ENCODE data around the gene CD40LG. TPM values are rescaled to one million over a fixed set of nuclear protein-coding genes. Genes with fewer than 3 reads are reported as not detected.

CD40LG gene
- polyA plus RNA-seq, 1 donor from 2014 or later = not detected

- H3F3A ChIP-seq (ENCODE audit: insufficient read depth, low read length, poor library complexity, severe bottlenecking) = no peaks in the 10 kb centered on the region
- no peaks in the 10 kb centered on the region for H3K36me3 ChIP-seq (ENCODE audit: insufficient read depth, low read length)
Observed at GRCh38 chrX:136659174-136659573, 11.2 kb downstream of the CD40LG start.

GRCh38 chrX:136660896-136661295 lies 12.9 kb downstream of the CD40LG start:
- Histone ChIP-seq H3K27me3 (ENCODE audit: insufficient read depth, low read depth, low read length) (no peaks in the 10 kb centered on the region), H2AFZ (ENCODE audit: low read depth, low read length) (no peak overlapping the region), H3K9ac (ENCODE audit: low read length) (no peak overlapping the region), H3K4me2 (ENCODE audit: low read length) (no peak overlapping the region), H3F3A (ENCODE audit: insufficient read depth, low read length, poor library complexity, severe bottlenecking) (no peaks in the 10 kb centered on the region), H3K27ac (ENCODE audit: low read length) (no peak overlapping the region), H3K79me2 (replicated peaks; ENCODE audit: insufficient read depth, low read length) (no peaks in the 10 kb centered on the region), H3K4me3 (ENCODE audit: low read length) (no peak overlapping the region), H3K9me3 (ENCODE audit: low read length) (no peaks in the 10 kb centered on the region), H4K20me1 (ENCODE audit: insufficient read depth) (no peaks in the 10 kb centered on the region), H3K9me2 (ENCODE audit: insufficient read depth, low read length) (no peaks in the 10 kb centered on the region), H3K36me3 (ENCODE audit: insufficient read depth, low read length) (no peaks in the 10 kb centered on the region)
- TF ChIP-seq REST (IDR thresholded peaks at IDR 0.05; ENCODE audit: borderline replicate concordance) (no peak), TAF1 (IDR thresholded peaks at IDR 0.05; ENCODE audit: low read depth) (no peak), MXI1 (conservative IDR thresholded peaks at IDR 0.05; ENCODE audit: poor library complexity, severe bottlenecking) (no peak), SMC3 (conservative IDR thresholded peaks at IDR 0.05; ENCODE audit: poor library complexity) (no peak), RAD21 (conservative IDR thresholded peaks at IDR 0.05) (no peak), EZH2 (IDR thresholded peaks at IDR 0.05; ENCODE audit: borderline replicate concordance, insufficient read depth, low read length, poor library complexity, severe bottlenecking) (no peak), POLR2AphosphoS5 (IDR thresholded peaks at IDR 0.05) (no peak)

More at GRCh38 chrX:136659174-136659573, 11.2 kb downstream of the CD40LG start:
- Histone ChIP-seq H3K9me2 (ENCODE audit: insufficient read depth, low read length) (no peaks in the 10 kb centered on the region), H3K79me2 (replicated peaks; ENCODE audit: insufficient read depth, low read length) (no peaks in the 10 kb centered on the region), H3K27me3 (ENCODE audit: insufficient read depth, low read depth, low read length) (no peaks in the 10 kb centered on the region), H3K9me3 (ENCODE audit: low read length) (no peaks in the 10 kb centered on the region), H3K4me3 (ENCODE audit: low read length) (no peak overlapping the region), H3K27ac (ENCODE audit: low read length) (no peak overlapping the region), H2AFZ (ENCODE audit: low read depth, low read length) (no peak overlapping the region), H3K9ac (ENCODE audit: low read length) (no peak overlapping the region), H4K20me1 (ENCODE audit: insufficient read depth) (no peaks in the 10 kb centered on the region), H3K4me2 (ENCODE audit: low read length) (no peak overlapping the region)
- no peak for TF ChIP-seq RAD21 (conservative IDR thresholded peaks at IDR 0.05)
- no peak for TF ChIP-seq EZH2 (IDR thresholded peaks at IDR 0.05; ENCODE audit: borderline replicate concordance, insufficient read depth, low read length, poor library complexity, severe bottlenecking)
- no peak for TF ChIP-seq TAF1 (IDR thresholded peaks at IDR 0.05; ENCODE audit: low read depth)
- TF ChIP-seq SMC3 (conservative IDR thresholded peaks at IDR 0.05; ENCODE audit: poor library complexity) = no peak
- no peak for TF ChIP-seq CTCF (IDR thresholded peaks at IDR 0.05; ENCODE audit: poor library complexity, severe bottlenecking)
- TF ChIP-seq REST (IDR thresholded peaks at IDR 0.05; ENCODE audit: borderline replicate concordance) = no peak
- TF ChIP-seq EP300 (conservative IDR thresholded peaks at IDR 0.05; ENCODE audit: poor library complexity, severe bottlenecking) = no peak
- no peak for TF ChIP-seq POLR2AphosphoS5 (IDR thresholded peaks at IDR 0.05)
- TF ChIP-seq MXI1 (conservative IDR thresholded peaks at IDR 0.05; ENCODE audit: poor library complexity, severe bottlenecking) = no peak
